HG03460 (cell line): ENCODE results near the gene EEF1G.
A peak's percentile ranks its signal among the peaks of the same experiment; 100 is the strongest.
"Not testable (repeated sequence)": the region's sequence is repeated elsewhere in the genome, so short reads cannot be mapped to it uniquely, and the experiment has no call there.

Experiments
- ATAC-seq: cut with Tn5 transposase; IDR thresholded peaks from one replicate; pipeline ENCODE4 v1.9.1; 2021; ENCODE audit not compliant: unreplicated experiment

The EEF1G gene

DNA sequence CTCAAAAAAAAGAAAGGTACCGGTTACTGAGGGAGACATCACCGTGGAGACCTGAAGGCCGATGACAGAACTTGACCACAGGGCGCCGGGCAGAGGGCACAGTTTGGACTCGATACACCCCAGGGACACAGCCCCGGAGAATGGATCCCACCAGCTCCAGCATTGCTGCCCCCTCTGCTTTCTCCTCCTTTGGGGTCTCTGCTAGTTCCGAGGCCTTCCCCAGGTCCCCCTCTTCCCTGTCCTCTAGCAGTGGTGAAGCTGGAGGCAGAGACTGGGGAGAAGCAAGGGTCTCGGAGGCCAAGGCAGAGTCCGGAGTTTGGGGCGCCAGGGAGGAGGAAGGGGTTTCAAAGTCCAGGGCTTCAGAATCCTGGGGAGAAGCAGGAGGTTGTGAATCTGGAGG, 4.8 kb upstream of the EEF1G start:
- ATAC-seq: no peak

DNA sequence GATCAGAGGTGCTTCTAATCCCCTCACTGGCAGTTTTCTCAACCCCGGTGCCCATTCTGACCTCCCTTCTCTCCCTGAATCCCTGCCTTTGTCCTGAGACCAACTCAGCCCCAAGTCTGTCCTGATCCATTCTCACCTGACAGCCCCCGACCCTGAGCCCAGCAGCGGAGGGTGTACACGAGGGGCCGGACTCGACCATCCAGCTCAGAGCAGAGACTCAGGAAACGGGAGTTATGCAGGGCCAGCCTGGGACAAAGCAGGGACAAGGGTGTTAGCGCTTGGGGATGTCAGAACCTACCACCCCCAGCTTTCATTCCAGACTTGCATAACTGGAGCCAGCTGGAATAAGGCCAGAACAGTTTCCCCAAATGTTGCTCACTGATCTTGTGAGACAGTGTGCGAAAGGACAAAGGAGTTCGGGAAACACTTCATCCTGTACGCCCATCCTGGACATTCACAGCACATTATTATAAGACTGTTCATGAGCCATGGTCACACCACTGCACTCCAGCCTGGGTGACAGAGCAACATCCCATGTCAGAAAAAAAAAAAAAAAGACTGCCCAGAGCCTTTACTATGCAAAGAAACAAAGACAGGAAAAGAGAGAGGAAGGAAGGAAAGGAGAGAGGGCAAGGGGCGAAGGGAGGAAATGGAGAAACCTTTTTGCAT, 3.5 kb upstream of the EEF1G start:
- no peak for ATAC-seq

DNA sequence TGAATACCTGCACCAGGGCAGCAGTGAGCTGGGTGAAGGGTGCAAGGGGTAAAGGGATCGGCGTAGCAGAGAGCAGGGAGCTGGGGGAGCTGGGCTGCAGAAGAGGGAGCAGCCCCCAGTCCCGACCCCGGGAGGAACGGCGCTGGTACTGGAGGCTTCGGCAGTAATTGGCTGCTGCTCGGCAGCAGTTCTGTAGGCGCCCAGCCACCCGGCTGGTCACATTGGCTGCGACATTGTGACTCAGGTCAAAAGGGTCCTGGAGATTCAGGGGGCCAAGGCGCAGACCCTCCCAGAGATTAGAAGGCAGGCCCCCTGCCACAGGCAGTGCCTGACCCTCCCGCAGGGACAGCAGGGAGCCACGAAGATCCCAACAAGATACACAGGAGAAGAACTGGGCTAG, 2.1 kb upstream of the EEF1G start:
- no peak for ATAC-seq

GRCh38 chr11:62575156-62575555, 1.5 kb upstream of the EEF1G start:
- no peak for ATAC-seq

- ATAC-seq: peak; percentile 19
Measured at GRCh38 chr11:62574363-62575071, 826 bp upstream of the EEF1G start.

DNA sequence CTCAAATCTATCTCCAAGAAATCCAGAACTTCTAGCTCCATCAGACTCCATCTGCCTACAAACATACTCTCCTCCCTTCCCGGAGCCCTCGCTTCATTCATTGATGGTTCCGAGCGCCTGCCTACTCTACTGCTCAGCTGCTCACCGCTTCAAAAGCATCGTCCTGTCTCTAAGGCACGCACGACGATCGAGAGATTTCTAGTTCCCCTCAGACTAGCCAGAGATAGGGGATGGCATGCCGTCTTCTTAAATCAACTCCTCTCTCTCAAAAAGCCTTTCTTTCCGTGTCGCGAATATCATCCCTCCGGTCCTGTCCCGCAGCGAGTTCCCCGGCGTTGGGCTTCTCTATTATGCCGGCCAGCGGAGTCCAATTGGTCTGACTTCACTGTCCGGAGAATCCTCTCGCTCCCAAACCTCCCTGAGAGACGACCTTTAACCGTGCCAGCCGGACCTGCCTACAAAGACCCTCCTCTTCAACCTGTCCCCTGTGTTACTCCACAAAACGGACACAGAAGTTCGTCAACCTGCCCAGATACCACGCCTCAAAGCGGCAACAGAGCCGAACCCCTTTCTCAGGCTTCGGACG, 592 bp downstream of the EEF1G start:
- ATAC-seq: no peak

DNA sequence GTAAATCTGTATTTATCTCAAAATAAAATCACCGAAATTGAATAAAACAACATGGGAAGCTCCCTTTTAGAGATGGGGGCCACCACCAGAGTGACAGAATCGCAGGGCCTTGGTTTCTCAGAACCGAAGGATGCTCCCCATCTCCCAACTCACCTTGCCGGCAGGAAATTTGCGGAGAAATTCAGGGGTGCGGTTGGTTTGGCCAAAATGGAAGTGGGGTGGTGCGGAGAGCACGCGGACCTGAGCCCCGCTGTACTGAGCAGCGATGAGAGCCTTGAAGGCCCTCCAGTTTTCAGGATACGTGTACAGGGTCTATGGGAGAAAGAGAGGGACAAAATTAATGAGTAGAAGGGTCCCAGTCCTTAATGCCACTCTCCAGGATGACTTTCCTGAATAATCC, 1.3 kb downstream of the EEF1G start:
- no peak for ATAC-seq

DNA sequence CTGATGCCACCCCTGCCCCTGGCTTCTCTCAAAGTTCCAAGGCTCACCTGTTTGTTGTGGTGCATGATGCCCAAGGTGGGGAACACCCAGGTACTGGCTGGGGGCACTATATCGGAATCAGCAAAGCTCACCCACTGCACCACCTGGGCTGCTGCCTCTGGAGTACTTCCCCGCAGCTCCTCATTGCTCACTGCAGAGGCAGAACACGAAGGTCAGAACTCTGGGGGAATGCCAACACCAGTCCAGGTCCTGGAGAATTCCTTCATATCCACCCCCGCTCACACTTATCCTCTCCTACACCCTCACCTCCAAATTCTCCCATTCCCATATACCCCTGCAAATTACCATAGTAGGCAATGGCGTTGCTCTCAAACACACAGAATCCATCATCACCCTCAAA, 2.2 kb downstream of the EEF1G start:
- ATAC-seq: not testable (repeated sequence)

- not testable (repeated sequence) for ATAC-seq
Measured at GRCh38 chr11:62570903-62571302, 2.8 kb downstream of the EEF1G start.

DNA sequence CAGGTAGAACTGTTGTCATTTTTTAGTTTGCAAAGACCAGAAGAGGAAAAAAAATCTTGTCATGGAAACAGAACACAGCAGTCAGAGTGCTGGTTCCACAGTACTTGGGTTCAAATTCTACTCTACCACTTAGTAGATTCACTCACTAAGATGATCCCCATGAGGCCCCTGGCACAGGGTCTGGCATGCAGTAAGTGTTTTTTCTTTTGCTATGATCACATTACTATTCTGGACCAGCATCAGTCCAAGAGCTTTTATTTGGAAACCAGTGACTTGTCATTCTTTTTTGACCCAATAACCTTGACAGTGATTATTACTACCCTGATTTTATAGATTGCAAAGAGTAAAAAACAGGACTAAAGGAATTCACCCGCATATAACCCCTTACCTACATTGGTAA, 4.1 kb downstream of the EEF1G start:
- no peak for ATAC-seq

GRCh38 chr11:62567018-62567633, 6.6 kb downstream of the EEF1G start:
- peak; percentile 61 for ATAC-seq

DNA sequence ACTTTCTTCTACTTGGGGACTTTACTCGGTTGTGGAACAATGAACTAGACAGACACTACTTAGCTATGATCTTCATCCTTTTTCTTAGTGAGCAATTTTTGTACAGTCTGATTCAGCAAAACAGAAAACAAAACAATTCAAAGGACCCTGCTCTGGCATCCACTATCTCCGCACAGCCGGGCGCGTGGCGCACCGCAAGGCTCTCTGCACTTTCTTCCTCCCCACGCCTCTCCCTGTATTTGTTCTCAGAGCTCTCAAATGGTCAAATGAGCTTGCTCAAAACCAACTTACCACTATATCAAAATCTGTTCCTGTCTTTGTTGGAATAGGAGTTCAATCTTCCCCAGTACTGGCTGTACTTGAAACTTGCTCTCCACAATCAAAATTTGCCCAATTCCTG, 7.4 kb downstream of the EEF1G start:
- no peak for ATAC-seq

- ATAC-seq: no peak
Measured at GRCh38 chr11:62565100-62565802, 8.4 kb downstream of the EEF1G start.

DNA sequence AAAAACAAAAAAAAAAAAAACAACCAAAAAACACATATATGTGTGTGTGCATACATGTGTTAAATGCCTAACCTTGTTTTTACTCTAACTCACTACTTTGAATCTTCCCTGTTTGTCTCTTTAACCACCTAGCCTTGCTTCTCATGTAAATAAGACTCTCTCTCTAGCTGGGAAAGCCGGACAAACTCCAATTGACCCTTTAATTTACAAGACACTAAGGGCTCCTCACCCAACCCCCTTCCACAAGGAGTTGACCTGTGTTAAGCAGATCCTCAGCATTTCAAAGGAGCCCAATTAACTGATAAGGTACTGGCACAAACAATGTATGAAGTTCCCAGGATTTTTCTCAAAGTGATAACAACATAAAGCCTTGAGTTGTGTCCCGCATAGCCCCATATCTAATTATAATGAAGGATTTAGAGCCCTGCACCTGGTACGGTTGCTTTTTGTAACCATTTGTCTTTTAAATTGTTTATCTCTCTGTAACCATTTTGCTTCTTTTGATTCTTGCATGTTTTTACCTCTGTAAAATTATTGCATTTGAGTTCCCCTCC, 11.9 kb downstream of the EEF1G start:
- ATAC-seq: not testable (repeated sequence)

GRCh38 chr11:62560566-62561103, 13.1 kb downstream of the EEF1G start:
- ATAC-seq: no peak

GRCh38 chr11:62559626-62560025, 14.1 kb downstream of the EEF1G start:
- not testable (repeated sequence) for ATAC-seq

DNA sequence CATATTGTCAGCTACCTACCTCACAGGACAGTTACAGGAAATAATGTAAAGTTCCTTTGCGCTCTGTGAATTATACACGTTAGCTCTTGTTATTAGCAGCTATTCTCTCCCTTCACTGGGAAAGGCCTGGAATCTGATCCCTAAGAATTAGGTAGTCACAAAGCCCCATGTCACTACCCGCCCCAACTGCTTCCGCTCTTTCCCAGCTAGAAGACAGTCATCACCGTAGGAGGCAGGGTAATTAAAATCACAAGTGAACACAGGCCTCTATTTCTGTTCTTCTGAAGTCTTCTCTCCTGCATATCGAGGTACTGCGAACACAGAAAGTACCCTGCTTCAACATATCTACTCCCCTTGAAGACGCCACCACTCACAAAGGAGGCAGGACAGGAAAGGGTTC, 14.5 kb downstream of the EEF1G start:
- ATAC-seq: no peak

- ATAC-seq: no peak
Measured at GRCh38 chr11:62558669-62559068, 15.0 kb downstream of the EEF1G start.

GRCh38 chr11:62556875-62557631, 16.6 kb downstream of the EEF1G start:
- ATAC-seq: peak; percentile 17
